Body of pancreas (tissue), 4 donors: ENCODE measurements around the gene IGF1R.

ENCODE experiments used
- CTCF ChIP-seq, 7 experiments: fragments of 450-650 bp in 4 of 7; fragments of 200-600 bp in 3 of 7; sonication (generic) in 3 of 7; IDR thresholded peaks; one replicate each; pipeline ENCODE4 v1.5.1; 2016 to 2019; ENCODE audit warnings: antibody characterized with exemption in 7 of 7
- POLR2A ChIP-seq, 3 donors: fragments of 450-650 bp; IDR thresholded peaks; one replicate each; pipeline ENCODE4 v1.6.1; 2016; ENCODE audit warnings: antibody characterized with exemption in 3 of 3, mild to moderate bottlenecking in 2 of 3

- TF ChIP-seq POLR2A (IDR thresholded peaks at IDR 0.05) = no peak
- no peak for TF ChIP-seq CTCF (IDR thresholded peaks at IDR 0.05)
Measured at GRCh38 chr15:98698792-98699191, 50.5 kb downstream of the IGF1R start.
